ENCODE results near the gene LHFPL6.

The LHFPL6 gene

DNA sequence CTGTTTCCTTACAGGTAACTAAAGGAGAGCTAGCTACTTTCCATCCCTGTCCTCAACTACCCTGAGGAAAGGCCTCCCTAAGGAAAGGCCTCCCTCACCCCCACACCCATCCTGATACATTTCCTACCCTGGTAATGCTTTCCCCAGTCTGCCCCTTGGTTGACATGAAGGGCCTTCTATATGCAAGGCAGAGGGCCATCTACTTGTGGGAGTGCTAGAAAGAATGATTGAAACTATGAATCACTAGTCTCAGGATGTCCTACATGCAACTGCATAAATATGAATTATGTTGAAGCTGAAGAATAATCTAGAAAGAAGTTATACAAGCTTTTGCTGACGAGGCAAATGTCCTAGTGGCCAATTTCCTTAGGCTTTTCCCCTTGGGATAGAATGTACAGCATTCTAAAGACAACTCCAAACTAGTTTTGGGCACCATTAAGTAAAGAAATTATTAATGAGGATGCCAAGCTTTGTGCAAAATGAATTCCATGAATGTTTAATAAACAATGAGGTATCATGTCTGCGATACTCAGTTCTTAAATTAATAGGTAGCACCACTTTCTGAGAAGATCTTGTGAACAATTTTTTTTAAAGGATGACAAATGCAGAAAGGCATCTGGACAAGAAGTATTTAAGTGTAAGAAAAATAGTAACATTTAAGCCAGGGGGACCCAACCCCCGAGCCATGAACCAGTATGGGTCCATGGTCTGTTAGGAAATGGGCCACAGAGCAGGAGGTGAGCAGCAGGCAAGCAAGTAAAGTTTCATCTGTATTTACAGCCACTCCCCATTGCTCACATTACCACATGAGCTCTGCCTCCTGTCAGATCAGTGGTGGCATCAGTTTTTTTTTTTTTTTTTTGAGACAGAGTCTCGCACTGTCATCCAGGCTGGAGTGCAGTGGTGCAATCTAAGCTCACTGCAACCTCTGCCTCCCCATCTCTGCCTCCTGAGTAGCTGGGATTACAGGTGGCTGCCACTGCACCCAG lies 223.0 kb downstream of the LHFPL6 start:
- FAIRE-seq, result no peak

DNA sequence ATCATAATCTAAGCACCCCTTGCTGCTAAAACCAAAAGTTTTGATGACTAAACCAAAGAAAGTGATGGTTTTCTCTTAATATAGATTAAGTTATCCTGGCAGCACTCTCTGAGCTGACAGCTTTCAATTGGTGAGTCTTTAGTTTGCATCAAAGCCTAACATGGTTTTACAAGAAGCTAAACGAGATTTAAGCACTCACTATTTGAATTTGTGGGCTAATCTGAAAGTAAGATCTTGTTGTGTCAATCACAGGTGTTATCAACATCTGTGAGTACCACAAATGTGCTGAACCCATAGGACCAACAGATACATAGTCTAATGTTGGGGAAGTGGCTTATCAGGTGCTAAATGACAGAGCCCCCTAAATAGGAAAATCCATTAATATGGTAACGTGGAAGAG lies 223.9 kb downstream of the LHFPL6 start:
- FAIRE-seq, result no peak

DNA sequence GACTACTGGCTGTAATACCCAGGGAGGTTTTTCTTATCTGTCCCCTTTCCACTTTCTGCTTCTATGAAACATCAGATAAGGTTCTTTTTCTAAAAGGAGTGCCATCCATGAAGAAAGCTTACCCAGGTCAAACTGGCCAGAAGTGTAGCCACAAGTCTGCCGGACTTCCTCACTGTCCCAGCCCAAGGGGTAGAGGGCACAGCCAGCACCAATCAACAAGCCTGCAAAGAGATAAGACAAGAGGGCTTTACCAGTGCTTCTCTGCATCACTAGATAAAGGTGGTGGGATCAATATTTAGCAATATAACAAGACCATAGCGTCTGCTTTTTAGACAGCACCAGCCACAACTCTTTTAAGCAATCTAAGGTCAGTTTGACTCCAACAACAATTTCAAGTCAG lies 224.7 kb downstream of the LHFPL6 start:
- no peak for FAIRE-seq

DNA sequence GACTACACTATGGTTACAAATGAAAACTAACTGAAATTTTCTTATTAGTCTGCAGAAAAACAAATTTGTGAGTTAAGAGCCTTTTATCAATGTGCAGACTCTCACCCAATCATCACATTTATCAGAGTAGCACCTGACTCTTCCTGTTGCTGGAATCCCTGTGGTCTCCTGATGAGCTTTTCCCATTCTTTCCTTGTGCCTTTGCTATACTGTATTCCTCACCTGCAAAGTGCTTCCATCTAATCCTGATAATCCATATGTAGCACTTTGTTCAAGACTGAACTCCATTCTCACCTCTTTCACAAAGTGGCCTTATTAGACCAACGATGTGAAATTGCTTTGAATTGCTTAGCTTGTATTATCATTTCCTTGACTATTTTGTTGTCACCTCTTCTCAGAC lies 225.3 kb downstream of the LHFPL6 start:
- FAIRE-seq, result no peak

DNA sequence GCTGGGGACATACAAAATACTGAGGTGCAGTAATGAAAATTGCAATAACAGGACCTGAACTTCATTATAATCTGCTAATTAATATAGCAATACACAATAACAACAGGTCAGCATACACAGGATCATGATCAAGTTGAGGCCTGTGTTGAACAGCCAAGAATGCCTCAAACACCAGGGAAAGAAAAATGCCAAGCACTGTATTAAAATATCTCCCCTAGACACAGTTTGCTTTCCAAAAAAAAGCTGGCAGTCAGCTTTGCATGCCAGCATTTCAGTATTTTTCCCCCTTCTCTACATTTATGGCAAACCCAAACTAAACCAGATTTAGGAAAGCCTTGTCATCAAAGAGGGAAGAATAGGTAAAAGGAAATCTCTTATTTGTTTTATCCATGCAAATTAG lies 226.9 kb downstream of the LHFPL6 start:
- FAIRE-seq, result no peak

DNA sequence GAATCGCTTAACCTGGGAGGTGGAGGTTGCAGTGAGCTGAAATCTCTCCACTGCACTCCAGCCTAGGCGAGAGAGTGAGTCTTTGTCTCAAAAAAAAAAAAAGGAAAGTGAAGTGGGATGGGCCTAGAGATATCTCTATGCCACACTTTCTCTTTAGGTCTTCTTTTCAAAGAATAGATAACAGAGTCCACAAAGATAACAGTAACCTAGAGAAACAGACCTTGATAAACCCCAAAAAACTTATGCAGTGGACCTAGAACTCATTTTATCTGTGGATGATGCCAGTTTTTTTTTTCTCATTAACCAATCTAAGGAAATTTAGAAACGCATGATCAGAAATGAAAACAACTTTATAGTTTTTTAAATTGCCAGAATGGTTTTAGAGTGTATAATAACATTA lies 227.4 kb downstream of the LHFPL6 start:
- FAIRE-seq, result no peak

DNA sequence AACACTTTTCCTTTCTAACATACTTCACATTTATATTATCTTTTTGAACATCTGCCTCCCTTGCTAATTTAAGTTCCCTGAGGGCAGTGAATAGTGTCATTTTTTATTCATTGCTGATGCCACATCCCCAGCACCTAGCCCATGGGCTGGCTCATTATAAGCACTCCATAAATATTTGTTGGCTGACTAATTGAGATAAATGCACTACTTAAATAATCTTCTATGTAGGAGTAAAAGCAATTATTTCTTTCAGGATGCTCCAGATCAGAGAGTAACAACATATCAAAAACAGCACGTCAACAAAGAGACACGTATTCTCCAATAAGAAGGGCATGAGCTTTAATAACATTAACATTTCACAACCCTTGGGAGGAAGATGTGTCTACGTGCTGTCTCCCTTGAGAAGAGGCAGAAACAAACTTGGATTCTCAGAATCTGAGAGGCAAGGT lies 228.2 kb downstream of the LHFPL6 start:
- FAIRE-seq, result no peak

DNA sequence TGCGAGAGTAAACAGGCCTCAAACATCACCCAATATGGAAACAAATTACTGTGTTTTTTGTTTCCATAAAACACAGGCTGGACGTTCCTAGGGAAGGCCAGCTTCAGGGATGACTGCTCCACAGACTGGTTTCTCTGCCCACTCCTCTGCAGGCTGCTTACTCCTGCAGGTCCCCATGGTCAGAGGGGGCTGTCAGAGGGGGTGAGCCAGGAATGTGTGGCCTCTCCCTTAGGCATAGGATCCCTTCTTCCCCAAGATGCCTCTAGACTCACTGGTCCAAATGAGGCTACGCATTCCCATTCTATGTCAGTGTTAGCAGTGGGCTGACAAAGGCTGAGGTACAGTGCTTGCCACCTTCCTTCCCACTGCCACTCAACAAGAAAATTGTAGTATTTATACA lies 229.8 kb downstream of the LHFPL6 start:
- no peak for FAIRE-seq

DNA sequence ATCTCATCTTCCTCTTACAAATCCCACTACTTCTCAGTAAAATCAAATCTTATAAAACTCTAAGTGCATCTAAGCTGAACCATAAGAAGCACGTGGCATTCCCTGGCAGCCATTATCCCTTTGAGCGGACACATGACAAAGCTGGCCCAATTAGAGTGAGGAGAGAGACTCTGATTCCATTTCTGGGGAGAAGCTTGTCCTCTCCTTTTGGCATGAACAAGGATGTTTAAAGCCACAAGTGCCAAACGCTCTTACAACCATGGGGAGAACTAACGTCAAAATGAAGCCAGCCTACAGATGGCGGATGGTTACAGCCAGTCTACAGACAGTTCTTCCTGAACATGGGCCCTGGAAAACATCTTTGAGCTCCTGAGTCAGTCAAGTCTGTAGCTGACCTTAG lies 231.3 kb downstream of the LHFPL6 start:
- no peak for FAIRE-seq

DNA sequence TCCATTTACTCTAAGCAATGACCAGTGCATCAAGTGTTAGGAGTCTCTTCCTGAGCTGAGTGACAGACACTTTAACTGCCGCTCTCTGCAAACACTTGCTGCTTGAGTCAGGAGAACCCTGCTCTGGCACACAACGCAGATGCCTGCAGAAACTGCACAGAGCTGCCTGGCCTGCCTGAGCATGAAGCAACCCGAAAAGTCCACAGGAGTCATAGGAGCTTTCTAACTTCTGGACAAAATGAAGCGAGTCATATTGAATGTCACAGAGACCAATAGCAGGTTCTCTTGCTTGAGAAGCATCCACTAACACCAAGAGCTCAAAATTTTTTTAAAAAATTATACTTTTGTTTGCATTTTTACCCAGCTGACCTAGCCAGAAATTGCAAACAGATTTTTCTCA lies 232.4 kb downstream of the LHFPL6 start:
- FAIRE-seq, result no peak

DNA sequence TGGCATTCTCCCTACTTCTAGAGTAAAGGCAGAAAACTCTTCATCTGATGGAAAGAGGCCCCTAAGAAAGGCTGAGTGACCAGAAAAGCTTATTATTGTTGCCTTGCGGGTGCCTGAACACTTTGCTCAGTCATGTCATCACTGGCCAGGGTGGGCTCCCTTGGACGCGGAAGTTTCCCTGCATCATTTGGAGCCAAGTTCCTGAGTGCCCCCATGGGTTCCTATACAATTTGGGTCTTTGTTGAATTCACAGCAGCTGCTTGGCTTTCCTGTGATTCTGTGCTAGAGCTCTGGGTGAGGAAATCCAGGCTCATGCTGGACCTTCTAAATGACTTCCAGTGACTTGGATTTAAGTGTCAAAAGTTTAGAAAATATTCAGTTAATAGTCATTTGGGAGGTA lies 232.9 kb downstream of the LHFPL6 start:
- FAIRE-seq, result no peak

DNA sequence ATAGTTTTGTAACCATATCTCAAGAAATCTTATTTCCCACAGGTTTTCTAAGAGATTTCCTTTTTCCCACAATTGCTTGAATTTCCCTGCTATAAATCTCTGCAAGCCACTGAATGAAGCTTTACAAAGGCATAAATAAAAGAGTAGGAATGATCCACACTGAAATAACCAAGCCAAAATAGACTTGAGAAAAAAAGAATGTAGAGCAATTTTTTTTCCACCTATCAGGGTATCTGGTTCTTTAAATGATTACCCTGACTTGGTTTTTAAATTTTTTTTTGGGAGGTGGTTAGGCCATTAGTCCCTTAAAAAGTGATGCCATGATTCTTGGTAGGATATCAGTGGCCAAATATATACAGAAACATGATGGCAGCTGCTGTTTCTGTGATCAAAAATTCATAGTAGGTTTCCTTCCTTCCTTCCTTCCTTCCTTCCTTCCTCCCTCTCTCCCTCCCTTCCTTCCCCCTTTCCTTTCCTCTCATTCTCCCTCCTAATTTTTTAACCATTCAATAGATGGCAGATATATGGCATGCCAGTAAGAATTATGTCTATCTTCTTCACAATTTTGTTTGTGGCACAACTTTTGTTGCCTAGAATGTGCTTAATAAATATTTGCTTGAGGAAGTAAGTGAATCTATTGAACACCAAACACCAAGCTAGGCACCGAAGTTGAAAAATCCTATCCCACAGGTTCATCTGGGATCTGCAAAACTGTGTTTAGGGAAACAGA lies 233.7 kb downstream of the LHFPL6 start:
- FAIRE-seq, result no peak

DNA sequence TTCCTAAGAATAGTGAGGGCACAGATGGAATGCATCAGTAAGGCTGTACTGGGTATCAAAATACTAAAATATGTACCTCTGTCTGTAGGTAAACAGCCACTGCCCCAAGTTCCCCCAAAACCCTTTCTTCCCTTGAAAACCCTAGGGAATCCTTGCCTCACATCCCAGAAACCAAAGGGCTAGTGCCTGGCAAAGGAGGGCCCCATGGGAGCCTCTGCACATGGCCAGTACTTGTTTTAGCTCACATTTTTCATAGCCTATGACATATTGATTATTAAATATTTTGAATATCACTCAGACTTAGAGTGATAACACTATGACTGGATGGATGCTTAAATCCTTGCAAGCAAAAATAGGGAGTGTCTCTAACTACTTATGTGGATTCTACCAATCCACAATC lies 237.1 kb downstream of the LHFPL6 start:
- no peak for FAIRE-seq

DNA sequence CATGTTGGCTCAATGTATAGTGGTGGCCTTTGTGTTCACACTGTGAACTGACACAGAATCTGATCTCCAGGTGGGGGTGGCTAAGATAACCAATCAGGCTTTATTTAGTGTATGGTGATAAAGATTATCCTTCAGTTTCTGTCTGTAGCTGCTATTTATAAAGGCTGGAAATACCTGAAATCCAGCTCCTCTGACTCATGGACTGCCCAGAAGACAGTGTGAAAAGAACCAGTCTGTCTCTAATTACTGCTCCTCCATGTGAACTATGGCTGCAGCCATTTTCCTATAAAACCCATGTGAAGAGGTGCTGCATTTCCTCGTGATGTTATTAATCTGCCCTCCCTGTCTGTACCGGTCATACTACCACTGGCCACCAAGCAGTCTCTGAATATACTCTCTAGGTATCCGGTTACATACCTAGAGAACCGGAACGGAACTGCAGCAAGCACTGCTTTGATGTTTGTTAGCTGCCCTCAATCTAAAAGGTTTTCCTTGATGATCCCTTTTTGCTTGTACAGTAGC lies 238.0 kb downstream of the LHFPL6 start:
- peak; percentile 15 for FAIRE-seq

DNA sequence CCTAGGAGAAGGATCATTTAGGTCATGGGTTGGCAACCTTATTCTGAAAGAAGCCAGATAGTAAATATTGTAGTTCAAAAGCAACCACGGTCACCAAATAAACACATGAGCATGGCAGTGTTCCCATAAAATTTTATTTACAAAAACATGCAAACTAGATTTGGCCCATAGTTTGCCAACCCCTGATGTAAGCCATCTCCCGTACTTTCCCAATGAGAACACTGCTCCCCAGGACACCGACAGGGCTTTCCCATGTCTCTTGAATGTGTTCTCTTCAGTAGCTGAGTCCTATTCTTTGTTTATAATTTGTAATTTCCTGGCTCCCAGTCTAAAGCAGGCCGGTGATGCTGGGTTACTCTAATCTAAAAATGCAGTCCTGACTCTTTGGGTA lies 239.6 kb downstream of the LHFPL6 start:
- no peak for FAIRE-seq

DNA sequence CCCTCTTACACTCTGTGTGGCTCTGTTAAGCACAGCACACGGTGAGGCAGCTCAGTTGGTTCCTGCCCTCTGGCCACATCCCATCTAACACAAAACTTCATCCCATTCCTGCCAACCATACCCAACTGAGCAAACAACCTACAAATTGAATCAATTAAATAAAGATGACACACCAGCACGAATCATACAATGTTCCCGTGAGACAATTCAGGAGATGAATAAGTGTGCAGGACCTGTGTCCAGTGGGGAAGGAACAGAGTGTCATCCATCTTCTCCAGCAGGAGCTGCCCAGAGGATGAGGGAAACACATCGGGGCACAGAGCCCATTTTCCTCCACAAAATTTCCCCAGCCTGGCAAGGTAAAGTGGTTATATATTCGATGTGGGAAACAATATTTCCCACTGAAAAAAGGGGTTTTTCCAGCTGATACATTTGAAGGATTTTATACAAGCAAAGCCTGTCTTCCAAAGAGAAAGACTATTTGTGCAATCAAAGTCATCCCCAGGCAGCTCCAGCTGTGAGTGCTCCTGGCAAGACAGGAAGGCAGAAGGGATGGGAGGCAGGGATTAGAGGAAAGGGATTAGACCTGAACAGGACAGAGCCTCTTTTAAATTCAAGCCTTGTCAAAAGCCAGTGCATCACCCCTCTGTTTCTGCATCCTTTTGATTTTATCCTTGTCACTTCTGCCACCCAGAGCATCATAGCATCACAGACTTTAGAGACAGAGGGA lies 240.2 kb downstream of the LHFPL6 start:
- no peak for FAIRE-seq

DNA sequence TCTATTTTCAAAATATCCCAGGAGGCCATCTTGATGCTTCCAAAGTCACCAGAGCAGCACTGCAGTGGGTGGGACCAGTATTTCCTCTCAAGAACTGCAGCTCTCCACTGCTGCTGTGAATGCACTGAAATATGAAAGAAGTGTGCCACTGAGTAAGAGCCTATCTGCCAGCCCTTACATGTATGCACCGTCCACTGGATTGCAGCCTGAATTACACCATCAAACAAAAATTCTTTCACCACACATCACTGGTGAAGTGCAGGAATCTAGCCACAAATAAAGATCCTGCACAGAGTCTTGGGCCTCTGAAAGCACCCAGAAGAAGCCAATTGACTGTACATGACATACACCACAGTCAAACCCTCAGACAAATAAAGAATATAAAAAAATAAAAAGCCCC lies 249.0 kb downstream of the LHFPL6 start:
- no peak for FAIRE-seq

DNA sequence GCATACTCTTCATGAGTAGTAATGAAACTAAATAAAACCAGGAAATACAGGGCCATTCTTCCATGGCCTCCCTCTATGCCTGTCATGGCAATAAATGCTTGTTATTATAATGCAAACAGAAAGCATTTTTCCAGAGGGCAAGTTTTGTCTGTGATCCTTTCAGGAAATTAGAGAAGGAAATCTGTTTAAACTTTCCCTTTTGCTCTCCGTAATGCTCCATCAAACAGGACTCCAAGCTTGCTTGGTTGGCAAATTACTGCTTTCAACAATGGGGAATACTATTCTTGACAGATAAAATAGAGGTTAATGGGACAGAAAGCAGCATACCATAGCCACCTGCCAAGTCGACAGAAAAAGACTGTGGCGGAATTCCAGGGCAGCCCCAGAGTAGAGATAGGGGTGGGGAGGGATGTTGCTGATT lies 252.5 kb downstream of the LHFPL6 start:
- no peak for FAIRE-seq

DNA sequence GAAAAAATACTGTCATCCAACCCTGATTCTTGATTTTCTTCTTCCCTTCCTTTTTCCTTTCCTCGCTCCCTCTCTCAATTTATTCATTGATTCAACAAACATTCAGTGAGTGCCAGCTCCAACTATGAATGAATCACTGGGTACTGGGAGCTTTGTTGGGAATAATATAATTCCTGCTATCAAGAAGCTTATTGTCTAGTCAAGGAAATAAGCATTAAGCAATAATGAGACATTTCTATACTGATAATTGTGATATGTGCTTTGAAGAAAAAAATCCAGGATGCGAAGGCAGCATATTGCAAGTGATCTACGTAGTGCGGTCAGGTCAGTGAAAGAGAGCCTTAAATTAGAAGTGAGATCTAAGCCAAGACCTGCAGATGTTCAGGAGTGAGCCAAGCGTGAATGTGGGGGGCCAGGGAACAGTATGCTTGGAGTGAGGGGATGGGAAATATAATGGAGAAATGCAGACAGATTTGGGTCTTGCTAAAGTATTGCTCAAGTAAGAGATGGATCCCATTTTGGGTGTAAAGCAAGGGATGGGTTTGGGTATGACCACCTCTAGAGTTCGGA lies 253.5 kb downstream of the LHFPL6 start:
- no peak for FAIRE-seq

DNA sequence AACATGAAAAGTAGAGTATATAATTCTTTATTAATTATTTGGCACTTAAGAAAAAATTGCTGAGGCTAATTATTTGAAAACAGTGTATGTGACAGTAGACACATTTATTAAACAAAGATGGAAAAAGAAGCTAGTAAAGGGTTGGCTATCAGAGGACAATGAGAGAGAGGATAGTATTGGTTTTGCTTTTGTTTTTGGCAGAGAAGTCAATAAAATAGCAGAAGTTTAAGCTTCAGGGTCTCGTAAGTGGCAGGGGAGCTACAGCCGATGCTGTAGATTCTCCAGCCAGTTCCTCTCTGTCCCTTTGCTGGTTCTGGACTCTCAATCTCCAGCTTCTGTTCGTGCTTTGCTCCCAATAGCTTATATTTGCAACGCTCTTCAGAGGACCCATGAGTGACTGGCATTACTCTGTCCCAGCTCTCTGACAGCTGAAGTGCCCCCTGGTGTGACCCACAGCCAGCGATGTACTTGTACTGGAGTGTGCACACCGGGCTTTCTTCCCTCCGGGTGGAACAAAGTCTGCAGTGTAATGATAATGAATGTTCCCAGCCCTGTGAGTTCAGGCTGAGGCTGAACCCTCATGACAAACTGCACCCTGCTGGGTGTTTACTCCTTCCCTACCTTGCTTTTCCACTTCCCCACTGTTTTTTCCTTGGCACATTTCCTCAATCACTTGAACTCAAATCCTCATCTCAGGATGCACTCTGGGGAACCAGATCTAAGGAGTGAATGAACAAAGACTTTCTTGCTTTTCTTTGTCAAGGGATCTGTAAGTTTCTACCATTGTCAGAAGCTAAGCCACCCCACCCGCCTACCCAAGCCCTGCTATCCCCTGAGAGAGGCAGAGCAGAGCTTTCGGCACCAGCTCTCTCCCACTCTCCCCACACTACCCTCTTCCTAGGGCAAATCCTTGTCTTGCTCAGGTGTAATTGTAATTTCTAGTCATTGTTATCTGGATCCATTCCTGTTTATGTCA lies 254.8 kb downstream of the LHFPL6 start:
- FAIRE-seq, result no peak

DNA sequence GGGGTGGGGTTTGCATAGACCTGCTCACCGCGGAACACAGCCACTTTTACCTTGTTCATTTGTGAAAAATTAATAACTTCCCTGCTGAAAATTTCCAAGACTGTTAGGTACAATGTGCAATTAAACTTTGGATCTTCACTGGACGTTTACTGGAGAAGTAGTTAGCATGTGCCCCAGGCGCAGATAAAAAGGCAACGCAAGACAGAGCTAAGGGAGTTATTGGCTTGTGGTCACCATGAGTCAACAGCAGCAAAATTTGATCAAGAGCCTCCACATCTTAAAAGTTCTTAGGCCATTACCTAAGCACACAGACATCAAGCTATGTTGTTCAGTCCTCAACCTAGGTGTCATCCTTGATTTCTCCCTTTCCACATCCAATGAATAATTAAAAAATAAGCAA lies 257.0 kb downstream of the LHFPL6 start:
- FAIRE-seq, result no peak

Data from endometrium (tissue), 2 donors.